Measurements from ENCODE around the gene RAP1B.

- TF ChIP-seq, protein P1, sequence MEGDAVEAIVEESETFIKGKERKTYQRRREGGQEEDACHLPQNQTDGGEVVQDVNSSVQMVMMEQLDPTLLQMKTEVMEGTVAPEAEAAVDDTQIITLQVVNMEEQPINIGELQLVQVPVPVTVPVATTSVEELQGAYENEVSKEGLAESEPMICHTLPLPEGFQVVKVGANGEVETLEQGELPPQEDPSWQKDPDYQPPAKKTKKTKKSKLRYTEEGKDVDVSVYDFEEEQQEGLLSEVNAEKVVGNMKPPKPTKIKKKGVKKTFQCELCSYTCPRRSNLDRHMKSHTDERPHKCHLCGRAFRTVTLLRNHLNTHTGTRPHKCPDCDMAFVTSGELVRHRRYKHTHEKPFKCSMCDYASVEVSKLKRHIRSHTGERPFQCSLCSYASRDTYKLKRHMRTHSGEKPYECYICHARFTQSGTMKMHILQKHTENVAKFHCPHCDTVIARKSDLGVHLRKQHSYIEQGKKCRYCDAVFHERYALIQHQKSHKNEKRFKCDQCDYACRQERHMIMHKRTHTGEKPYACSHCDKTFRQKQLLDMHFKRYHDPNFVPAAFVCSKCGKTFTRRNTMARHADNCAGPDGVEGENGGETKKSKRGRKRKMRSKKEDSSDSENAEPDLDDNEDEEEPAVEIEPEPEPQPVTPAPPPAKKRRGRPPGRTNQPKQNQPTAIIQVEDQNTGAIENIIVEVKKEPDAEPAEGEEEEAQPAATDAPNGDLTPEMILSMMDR (IDR thresholded peaks at IDR 0.05; ENCODE audit: extremely low read depth in 1 of 2, insufficient read depth in 1 of 2, low read depth in 1 of 2, low read length in 2 of 2) = no peak
- no peak for TF ChIP-seq POLR2AphosphoS5 (IDR thresholded peaks at IDR 0.05; ENCODE audit: insufficient read depth, low read depth, low read length)
- TF ChIP-seq POLR2A (IDR thresholded peaks at IDR 0.05; ENCODE audit: low read depth, low read length) = no peak
- no peak for TF ChIP-seq JUN (IDR thresholded peaks at IDR 0.05; ENCODE audit: borderline replicate concordance, insufficient read depth, insufficient read length, low read depth)
- no peak for TF ChIP-seq EZH2 (IDR thresholded peaks at IDR 0.05; ENCODE audit: borderline replicate concordance, low read depth, low read length, severe bottlenecking)
Measured at GRCh38 chr12:68623984-68624383, 13.3 kb downstream of the RAP1B start.
